Activated B cell treated with CpG ODN at 0.5 μM for 24 hours (primary cell): ENCODE measurements around the gene GRM8. TPM values are rescaled to one million over a fixed set of nuclear protein-coding genes. Genes with fewer than 3 reads are reported as not detected.

Experiments used
- ATAC-seq: fragments of 200-7000 bp; cut with Tn5 transposase; one replicate; pipeline ENCODE4 v1.10.0; 2021; ENCODE audit warnings: low read depth, mild to moderate bottlenecking, moderate library complexity
- CTCF ChIA-PET: fragments of 350-600 bp; sonication (Branson Sonifier 250); formaldehyde crosslinking; loops from one replicate; lab custom pipeline; 2021; ENCODE audit warnings: antibody characterized with exemption; lab: Charles Lee
- POLR2A ChIA-PET: fragments of 350-600 bp; sonication (Branson Sonifier 250); formaldehyde crosslinking; loops from one replicate; lab custom pipeline; 2021; ENCODE audit warnings: antibody characterized with exemption; lab: Charles Lee
- DNase-seq: peaks from one replicate; pipeline ENCODE4 v3.0.0; 2022
- H3K27ac Mint-ChIP-seq: one replicate; pipeline ENCODE4 v1.8.0; 2020; ENCODE audit warnings: mixed read lengths
- H3K27me3 Mint-ChIP-seq: one replicate; pipeline ENCODE4 v1.8.0; 2021; ENCODE audit warnings: mixed read lengths
- H3K36me3 Mint-ChIP-seq: one replicate; pipeline ENCODE4 v1.8.0; 2021; ENCODE audit warnings: low read depth, mixed read lengths
- H3K4me1 Mint-ChIP-seq: one replicate; pipeline ENCODE4 v1.8.0; 2021; ENCODE audit warnings: mixed read lengths
- H3K4me3 Mint-ChIP-seq: one replicate; pipeline ENCODE4 v1.8.0; 2020; ENCODE audit warnings: mild to moderate bottlenecking, mixed read lengths
- H3K9me3 Mint-ChIP-seq: one replicate; pipeline ENCODE4 v1.8.0; 2020; ENCODE audit warnings: mixed read lengths
- intact Hi-C: fragments of 100-400 bp; cut with micrococcal nuclease; formaldehyde crosslinking; loops from one replicate; pipeline ENCODE4 v1.15.1; 2024
- total RNA-seq: library from RNA; stranded (reverse); gene quantifications from 2 replicates; pipeline ENCODE4 v1.2.3, GENCODE V29; 2022
- TF ChIP-seq, protein P1 (sequence below): fragments of 200-600 bp; IDR thresholded peaks from one replicate; pipeline ENCODE4 v1.8.0; 2022; ENCODE audit warnings: antibody characterized with exemption, mild to moderate bottlenecking

Gene GRM8
- total RNA-seq, 1 donor from 2014 or later, result not detected

DNA sequence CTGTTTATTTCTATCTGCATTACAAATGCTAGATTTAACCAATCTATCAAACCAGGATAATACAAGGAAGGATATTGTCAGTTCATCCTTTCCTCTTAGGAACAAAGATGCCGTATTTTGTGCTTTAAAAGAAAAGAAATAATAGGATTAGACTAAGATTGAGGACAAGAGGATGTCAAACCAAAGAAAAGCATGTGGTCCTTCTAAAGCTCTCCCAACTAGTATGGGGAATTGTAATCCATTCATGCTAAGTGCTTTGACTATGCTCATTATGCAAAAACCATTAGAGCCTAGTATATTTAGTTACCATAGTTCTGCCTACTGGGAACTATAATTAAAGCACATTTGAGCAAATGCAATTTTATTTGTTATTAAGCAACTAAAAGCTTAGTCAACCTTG is 280.2 kb downstream of the GRM8 start:
- intact Hi-C loops, result no loop called here
- no peak for ATAC-seq
- H3K4me3 Mint-ChIP-seq, result no peak overlapping the region
- H3K36me3 Mint-ChIP-seq, result no peaks in the 10 kb centered on the region
- ChIA-PET POLR2A (no interaction called here), CTCF (no interaction called here)
- no peak overlapping the region for H3K27ac Mint-ChIP-seq
- TF ChIP-seq, protein P1, sequence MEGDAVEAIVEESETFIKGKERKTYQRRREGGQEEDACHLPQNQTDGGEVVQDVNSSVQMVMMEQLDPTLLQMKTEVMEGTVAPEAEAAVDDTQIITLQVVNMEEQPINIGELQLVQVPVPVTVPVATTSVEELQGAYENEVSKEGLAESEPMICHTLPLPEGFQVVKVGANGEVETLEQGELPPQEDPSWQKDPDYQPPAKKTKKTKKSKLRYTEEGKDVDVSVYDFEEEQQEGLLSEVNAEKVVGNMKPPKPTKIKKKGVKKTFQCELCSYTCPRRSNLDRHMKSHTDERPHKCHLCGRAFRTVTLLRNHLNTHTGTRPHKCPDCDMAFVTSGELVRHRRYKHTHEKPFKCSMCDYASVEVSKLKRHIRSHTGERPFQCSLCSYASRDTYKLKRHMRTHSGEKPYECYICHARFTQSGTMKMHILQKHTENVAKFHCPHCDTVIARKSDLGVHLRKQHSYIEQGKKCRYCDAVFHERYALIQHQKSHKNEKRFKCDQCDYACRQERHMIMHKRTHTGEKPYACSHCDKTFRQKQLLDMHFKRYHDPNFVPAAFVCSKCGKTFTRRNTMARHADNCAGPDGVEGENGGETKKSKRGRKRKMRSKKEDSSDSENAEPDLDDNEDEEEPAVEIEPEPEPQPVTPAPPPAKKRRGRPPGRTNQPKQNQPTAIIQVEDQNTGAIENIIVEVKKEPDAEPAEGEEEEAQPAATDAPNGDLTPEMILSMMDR, result no peak
- H3K4me1 Mint-ChIP-seq, result no peaks in the 10 kb centered on the region
- H3K27me3 Mint-ChIP-seq, result no peaks in the 10 kb centered on the region
- no peaks in the 10 kb centered on the region for H3K9me3 Mint-ChIP-seq
- no peak for DNase-seq

DNA sequence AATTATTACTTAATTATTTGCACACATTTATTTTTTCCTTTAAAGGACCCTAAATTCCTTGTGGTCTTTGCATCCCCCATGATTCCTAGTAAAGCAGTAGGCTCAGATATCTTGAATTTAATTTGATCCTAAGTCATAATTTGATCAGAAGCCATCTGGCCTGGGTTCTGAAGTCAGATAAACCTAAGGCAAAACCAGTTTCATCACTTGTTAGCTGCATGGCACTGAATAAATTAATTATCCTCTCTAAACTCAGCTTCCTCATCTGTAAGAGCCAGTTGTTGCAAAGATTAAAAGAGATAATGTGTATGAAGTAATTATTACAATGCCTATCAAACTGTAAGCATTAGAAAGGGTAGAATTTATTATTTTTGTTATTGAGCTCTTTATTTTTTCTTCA is 293.1 kb downstream of the GRM8 start:
- CTCF ChIA-PET, result no interaction called here
- POLR2A ChIA-PET, result no interaction called here
- DNase-seq, result no peak
- Mint-ChIP-seq H3K27ac (no peak overlapping the region), H3K27me3 (no peaks in the 10 kb centered on the region), H3K4me3 (no peak overlapping the region), H3K36me3 (no peaks in the 10 kb centered on the region), H3K4me1 (no peaks in the 10 kb centered on the region), H3K9me3 (peaks cover 2% of the 10 kb centered on the region)
- no peak for ATAC-seq
- intact Hi-C loops, result no loop called here
- TF ChIP-seq, protein P1, result no peak

DNA sequence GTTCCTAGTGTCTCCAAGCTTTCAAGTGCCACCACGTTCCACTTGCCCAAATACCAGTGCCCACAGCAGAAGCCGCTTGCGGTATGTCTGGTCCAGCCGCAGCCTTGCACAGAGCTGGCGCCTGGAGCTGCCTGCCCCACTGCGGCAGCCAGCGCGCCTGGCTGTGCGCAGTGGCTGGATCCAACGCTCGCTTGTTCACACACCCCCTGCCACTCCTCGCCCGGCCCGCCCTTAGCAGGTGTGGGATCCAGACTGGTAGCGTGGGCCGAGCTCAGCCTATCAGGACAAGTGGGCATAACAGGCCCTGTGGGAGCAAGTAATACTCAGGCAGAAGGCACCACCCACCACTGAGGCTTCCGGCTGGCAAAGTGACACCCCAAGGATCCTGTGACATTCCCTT is 294.4 kb downstream of the GRM8 start:
- no peak overlapping the region for H3K27ac Mint-ChIP-seq
- ChIA-PET POLR2A (no interaction called here), CTCF (no interaction called here)
- TF ChIP-seq, protein P1, result no peak
- H3K4me1 Mint-ChIP-seq, result no peaks in the 10 kb centered on the region
- intact Hi-C loops, result no loop called here
- no peaks in the 10 kb centered on the region for H3K36me3 Mint-ChIP-seq
- H3K27me3 Mint-ChIP-seq, result no peaks in the 10 kb centered on the region
- ATAC-seq, result no peak
- no peak overlapping the region for H3K4me3 Mint-ChIP-seq
- H3K9me3 Mint-ChIP-seq, result peaks cover 2% of the 10 kb centered on the region
- no peak for DNase-seq

DNA sequence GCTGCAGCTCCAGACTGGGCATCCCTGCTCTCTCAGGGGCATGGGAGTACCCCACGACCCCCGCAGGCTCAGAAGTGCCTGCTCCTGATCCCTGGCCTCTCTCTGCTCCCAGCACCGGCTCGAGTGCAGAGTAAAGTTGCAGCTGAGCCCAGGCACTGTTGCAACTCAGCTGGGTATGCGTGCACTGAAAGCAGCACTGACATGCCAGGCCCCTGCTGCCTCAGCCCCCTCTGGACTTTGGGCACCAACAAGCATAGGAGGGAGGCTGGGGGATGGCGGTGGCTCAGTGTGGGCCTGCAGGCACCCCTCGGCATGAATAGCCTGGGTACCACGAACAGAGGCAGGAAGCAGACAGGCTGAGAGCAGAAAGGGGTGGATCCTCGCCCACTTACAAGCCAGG is 295.3 kb downstream of the GRM8 start:
- DNase-seq (no peak), ATAC-seq (no peak)
- intact Hi-C loops, result no loop called here
- Mint-ChIP-seq H3K27me3 (no peaks in the 10 kb centered on the region), H3K9me3 (peaks cover 2% of the 10 kb centered on the region), H3K4me3 (no peak overlapping the region), H3K27ac (no peak overlapping the region), H3K4me1 (no peaks in the 10 kb centered on the region), H3K36me3 (no peaks in the 10 kb centered on the region)
- TF ChIP-seq, protein P1, result no peak
- ChIA-PET POLR2A (no interaction called here), CTCF (no interaction called here)

DNA sequence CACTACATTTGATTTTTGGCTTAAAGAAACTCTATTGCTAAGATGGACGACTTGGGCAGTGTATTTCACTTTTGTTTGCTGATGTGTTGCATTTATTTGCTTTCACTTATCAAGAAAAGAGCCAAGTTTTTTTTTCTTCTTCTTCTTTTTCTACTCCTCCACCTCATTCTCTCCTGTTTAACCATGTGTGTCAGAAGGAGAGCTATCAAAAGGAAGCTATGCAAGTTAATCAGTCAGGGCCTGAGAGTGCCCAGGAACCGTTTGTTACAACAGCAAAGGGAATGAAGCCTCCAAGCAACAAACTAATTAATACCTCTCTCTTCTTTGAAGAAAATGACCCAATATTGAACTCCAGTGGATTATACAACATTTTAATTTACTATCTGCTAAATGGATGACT is 299.3 kb downstream of the GRM8 start:
- ChIA-PET CTCF (no interaction called here), POLR2A (no interaction called here)
- no peaks in the 10 kb centered on the region for H3K36me3 Mint-ChIP-seq
- TF ChIP-seq, protein P1, result no peak
- no peaks in the 10 kb centered on the region for H3K4me1 Mint-ChIP-seq
- intact Hi-C loops, result no loop called here
- H3K9me3 Mint-ChIP-seq, result no peaks in the 10 kb centered on the region
- no peaks in the 10 kb centered on the region for H3K27me3 Mint-ChIP-seq
- H3K4me3 Mint-ChIP-seq, result no peak overlapping the region
- DNase-seq, result no peak
- H3K27ac Mint-ChIP-seq, result no peak overlapping the region
- ATAC-seq, result no peak
